Stimulated activated memory B cell treated with anti-CD40 and anti-IgM and Interleukin-4, amounts not matched to agents 10 μg/mL and 1 μg/mL and 100 μg/mL, for 72 hours (primary cell): Measurements from ENCODE around the gene SMIM14.
"Not testable (repeated sequence)": the region's sequence is repeated elsewhere in the genome, so short reads cannot be mapped to it uniquely, and the experiment has no call there.

Experiments
- ATAC-seq: fragments of 150-1000 bp; cut with Tn5 transposase; 2 replicates; pipeline ENCODE4 v1.10.0; 2021
- H3K27ac Mint-ChIP-seq: one replicate; pipeline ENCODE4 v1.8.0; 2022; ENCODE audit warnings: mild to moderate bottlenecking, mixed read lengths
- H3K27me3 Mint-ChIP-seq: one replicate; pipeline ENCODE4 v1.8.0; 2022; ENCODE audit warnings: mixed read lengths
- H3K36me3 Mint-ChIP-seq: one replicate; pipeline ENCODE4 v1.8.0; 2022; ENCODE audit warnings: mixed read lengths
- H3K4me1 Mint-ChIP-seq: one replicate; pipeline ENCODE4 v1.8.0; 2022; ENCODE audit warnings: mixed read lengths
- H3K4me3 Mint-ChIP-seq: one replicate; pipeline ENCODE4 v1.8.0; 2022; ENCODE audit warnings: mild to moderate bottlenecking, moderate library complexity, mixed read lengths
- H3K9me3 Mint-ChIP-seq: one replicate; pipeline ENCODE4 v1.8.0; 2022; ENCODE audit warnings: mixed read lengths

SMIM14 gene

GRCh38 chr4:39638354-39639239, at the start of gene SMIM14:
TSS of gene SMIM14 (minus strand) at chr4:39638865. CDS start at chr4:39605145, 33,720 bp downstream.
- Mint-ChIP-seq H3K4me3 (peak within 1 kb of the TSS; percentile 99), H3K27ac (peak within 1 kb of the TSS; percentile 85), H3K9me3 (no peaks in the 10 kb centered on the region), H3K4me1 (peaks cover 57% of the 10 kb centered on the region), H3K36me3 (no peaks in the 10 kb centered on the region), H3K27me3 (no peaks in the 10 kb centered on the region)
- peak; percentile 92 for ATAC-seq

DNA sequence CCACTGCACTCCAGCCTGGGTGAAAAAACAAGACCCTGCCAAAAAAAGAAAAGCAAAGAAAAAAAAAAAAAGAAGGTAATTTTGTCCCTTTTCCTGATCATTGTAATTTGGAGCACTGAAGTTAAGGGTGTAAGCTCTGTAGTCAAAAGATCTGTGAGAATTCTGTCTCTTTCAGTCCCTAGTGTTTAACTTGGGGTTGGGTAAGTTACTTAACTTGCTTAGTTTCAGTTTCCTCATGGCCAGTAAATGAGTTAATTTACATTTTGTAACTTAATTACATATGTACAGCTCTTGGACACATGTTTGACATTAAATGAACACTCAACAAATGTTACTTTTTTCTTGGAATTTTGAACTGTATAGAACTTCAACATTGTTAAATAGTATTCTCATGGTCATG, 48.3 kb upstream of the SMIM14 start:
- H3K27me3 Mint-ChIP-seq, result no peaks in the 10 kb centered on the region
- H3K9me3 Mint-ChIP-seq, result no peaks in the 10 kb centered on the region
- peaks cover 15% of the 10 kb centered on the region for H3K4me1 Mint-ChIP-seq
- H3K36me3 Mint-ChIP-seq, result no peaks in the 10 kb centered on the region
- H3K27ac Mint-ChIP-seq, result no peak overlapping the region
- H3K4me3 Mint-ChIP-seq, result no peak overlapping the region
- no peak for ATAC-seq

- H3K9me3 Mint-ChIP-seq, result no peaks in the 10 kb centered on the region
- no peak for ATAC-seq
- H3K27me3 Mint-ChIP-seq, result no peaks in the 10 kb centered on the region
- H3K27ac Mint-ChIP-seq, result no peak overlapping the region
- no peaks in the 10 kb centered on the region for H3K36me3 Mint-ChIP-seq
- no peak overlapping the region for H3K4me3 Mint-ChIP-seq
- peaks cover 21% of the 10 kb centered on the region for H3K4me1 Mint-ChIP-seq
Measured at GRCh38 chr4:39685990-39686389, 47.3 kb upstream of the SMIM14 start.

DNA sequence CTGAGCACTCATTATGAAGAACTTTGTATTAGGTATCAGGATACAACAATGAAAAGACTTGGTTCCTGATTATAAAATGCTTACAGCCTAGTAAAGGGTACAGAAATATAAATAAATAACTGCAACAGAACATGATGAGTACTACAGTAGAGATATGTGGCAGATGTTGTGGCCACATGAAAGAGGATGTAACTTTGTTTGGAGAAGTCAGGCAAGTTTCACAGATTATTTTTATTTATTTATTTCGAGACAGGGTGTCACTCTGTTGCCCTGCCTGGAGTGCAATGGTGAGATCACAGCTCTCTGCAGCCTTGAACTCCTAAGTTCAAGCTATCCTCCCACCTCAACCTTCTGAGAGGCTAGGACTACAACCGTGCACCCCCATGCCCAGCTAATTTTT, 43.5 kb upstream of the SMIM14 start:
- Mint-ChIP-seq H3K4me1 (peaks cover 42% of the 10 kb centered on the region), H3K36me3 (no peaks in the 10 kb centered on the region), H3K27ac (peak overlapping the region; percentile 69), H3K4me3 (no peak overlapping the region), H3K27me3 (no peaks in the 10 kb centered on the region), H3K9me3 (no peaks in the 10 kb centered on the region)
- peak; percentile 93 for ATAC-seq

- H3K4me3 Mint-ChIP-seq, result not testable (repeated sequence)
Measured at GRCh38 chr4:39681003-39681402, 42.3 kb upstream of the SMIM14 start.

DNA sequence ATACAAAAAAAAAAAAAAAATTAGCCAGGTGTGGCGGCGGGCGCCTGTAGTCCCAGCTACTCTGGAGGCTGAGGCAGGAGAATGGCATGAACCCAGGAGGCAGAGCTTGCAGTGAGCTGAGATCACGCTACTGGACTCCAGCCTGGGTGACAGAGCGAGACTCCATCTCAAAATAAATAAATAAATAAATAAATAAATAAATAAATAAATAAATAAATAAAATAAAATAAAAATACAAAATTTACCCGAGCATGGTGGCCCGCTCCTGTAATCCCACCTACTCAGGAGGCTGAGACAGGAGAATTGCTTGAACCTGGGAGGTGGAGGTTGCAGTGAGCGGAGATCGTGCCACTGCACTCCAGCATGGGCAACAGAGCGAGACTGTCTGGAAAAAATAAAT, 37.0 kb upstream of the SMIM14 start:
- H3K4me1 Mint-ChIP-seq, result peaks cover 17% of the 10 kb centered on the region
- H3K27me3 Mint-ChIP-seq, ATAC-seq, H3K27ac Mint-ChIP-seq, H3K36me3 Mint-ChIP-seq, H3K4me3 Mint-ChIP-seq, H3K9me3 Mint-ChIP-seq: not testable (repeated sequence)

More at GRCh38 chr4:39681003-39681402, 42.3 kb upstream of the SMIM14 start:
- H3K27me3 Mint-ChIP-seq, H3K27ac Mint-ChIP-seq, H3K36me3 Mint-ChIP-seq, ATAC-seq, H3K9me3 Mint-ChIP-seq: not testable (repeated sequence)
- H3K4me1 Mint-ChIP-seq, result peaks cover 42% of the 10 kb centered on the region

DNA sequence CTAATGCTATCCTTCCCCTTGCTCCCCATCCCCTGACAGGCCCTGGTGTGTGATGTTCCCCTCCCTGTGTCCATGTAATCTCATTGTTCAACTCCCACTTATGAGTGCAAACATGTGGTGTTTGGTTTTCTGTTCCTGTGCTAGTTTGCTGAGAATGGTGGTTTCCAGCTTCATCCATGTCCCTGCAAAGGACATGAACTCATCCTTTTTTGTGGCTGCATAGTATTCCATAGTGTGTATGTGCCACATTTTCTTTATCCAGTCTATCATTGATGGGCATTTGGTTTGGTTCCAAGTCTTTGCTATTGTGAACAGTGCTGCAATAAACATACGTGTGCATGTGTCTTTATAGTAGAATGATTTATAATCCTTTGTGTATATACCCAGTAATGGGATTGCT, 31.6 kb upstream of the SMIM14 start:
- ATAC-seq, H3K4me3 Mint-ChIP-seq: not testable (repeated sequence)

DNA sequence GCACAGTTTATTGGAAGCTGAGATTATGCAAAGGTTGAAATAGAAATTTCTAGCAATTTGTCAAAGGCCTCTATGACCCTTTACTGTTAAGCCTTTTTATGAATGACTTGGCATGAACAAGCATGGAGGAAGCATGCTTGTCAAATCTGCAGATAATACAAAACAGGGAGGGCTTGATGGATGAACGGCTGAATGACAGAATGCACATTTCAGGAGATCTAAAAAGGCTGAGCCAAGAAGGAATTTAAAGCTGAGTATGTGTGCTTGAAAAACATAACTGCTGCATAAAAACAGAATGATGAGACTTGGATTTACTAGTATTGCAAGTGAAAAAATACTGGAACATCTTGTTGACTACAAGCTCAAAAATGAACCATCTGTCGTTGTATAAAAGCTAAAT, 30.2 kb upstream of the SMIM14 start:
- H3K27ac Mint-ChIP-seq, result no peak overlapping the region
- H3K27me3 Mint-ChIP-seq, result no peaks in the 10 kb centered on the region
- H3K4me3 Mint-ChIP-seq, result no peak overlapping the region
- H3K9me3 Mint-ChIP-seq, result no peaks in the 10 kb centered on the region
- ATAC-seq, result no peak
- no peaks in the 10 kb centered on the region for H3K36me3 Mint-ChIP-seq
- H3K4me1 Mint-ChIP-seq, result no peaks in the 10 kb centered on the region

More for the DNA sequence above, 31.6 kb upstream of the SMIM14 start:
- H3K36me3 Mint-ChIP-seq, H3K9me3 Mint-ChIP-seq, H3K27me3 Mint-ChIP-seq, H3K4me1 Mint-ChIP-seq, H3K27ac Mint-ChIP-seq: not testable (repeated sequence)

GRCh38 chr4:39667706-39668105, 29.0 kb upstream of the SMIM14 start:
- Mint-ChIP-seq H3K36me3 (no peaks in the 10 kb centered on the region), H3K4me3 (no peak overlapping the region), H3K27ac (no peak overlapping the region), H3K27me3 (no peaks in the 10 kb centered on the region), H3K9me3 (no peaks in the 10 kb centered on the region), H3K4me1 (no peaks in the 10 kb centered on the region)
- no peak for ATAC-seq

DNA sequence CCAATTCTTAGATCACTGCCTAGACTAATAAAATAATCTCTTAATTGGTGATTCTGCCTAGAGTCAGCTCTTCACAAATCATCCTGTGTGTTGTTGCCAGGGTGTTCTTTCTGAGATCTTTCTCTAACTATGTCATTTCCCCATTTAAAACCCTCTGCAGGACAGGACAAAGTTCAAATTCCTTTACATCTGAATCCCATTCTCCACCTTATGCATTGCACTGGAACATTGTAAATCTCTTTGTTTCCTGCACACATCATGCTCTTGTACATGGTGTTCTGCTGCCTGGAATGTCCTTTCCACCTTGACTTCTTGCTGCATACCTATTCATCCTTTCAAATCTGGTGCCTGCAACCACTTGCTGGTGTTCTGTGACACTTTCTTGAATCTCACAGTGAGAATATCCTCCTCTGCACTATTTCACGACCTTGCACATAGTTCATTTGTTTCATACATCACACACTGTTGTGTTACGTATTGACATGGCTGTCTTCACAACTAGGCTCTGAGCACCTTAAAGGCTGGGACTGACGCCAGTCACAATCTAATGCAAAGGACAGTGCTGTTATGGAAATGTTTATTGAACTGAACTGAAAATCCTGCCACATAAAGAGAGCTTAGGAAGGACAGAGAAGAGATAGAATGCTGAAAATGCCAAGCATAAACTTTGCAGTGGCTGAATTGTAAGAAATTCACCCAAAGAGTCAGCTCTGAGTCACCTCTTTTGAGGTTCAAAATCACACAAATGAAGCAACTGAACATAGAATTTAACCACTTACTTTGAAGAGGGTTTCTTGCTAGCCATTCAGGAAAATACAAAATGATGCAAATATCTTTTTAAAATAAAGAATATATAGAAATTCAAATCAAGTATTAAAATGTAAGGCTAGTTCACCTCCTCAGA, 26.4 kb upstream of the SMIM14 start:
- H3K27ac Mint-ChIP-seq, result no peak overlapping the region
- H3K9me3 Mint-ChIP-seq, result no peaks in the 10 kb centered on the region
- H3K36me3 Mint-ChIP-seq, result no peaks in the 10 kb centered on the region
- no peak for ATAC-seq
- no peaks in the 10 kb centered on the region for H3K4me1 Mint-ChIP-seq
- H3K27me3 Mint-ChIP-seq, result no peaks in the 10 kb centered on the region
- H3K4me3 Mint-ChIP-seq, result no peak overlapping the region

DNA sequence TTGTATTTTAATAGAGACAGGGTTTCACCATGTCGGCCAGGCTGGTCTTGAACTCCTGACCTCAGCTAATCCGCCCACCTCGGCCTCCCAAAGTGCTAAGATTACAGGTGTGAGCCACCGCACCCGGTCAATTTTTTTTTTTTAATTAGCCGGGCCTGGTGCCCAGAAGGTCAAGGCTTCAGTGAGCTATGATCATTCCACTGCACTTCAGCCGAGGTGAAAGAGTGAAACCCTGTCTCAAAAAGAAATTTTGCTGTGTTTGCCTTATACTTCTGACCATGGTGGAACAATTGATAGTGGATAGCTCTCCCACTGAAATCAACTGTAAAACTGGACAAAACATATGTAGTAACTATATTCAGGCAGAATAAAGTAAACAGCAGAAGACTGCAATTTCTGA, 24.0 kb upstream of the SMIM14 start:
- Mint-ChIP-seq H3K36me3 (no peaks in the 10 kb centered on the region), H3K27me3 (no peaks in the 10 kb centered on the region), H3K4me1 (peaks cover 9% of the 10 kb centered on the region), H3K4me3 (no peak overlapping the region), H3K9me3 (no peaks in the 10 kb centered on the region), H3K27ac (no peak overlapping the region)
- no peak for ATAC-seq

DNA sequence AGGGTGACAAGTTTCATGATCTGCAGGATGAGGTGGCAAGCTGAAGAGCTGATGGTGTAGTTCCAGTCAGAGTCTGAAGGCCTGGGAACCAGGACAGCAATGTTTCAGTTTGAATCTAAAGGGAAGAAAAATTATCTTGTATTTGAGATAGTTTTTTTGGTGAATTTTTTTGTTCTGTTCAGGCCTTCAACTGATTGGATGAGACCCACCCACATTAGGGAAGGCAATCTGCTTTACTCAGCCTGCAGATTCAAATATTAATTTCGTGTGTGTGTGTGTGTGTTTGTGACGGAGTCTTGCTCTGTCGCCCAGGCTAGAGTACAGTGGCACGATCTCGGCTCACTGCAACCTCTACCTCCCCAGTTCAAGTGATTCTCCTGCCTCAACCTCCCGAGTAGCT, 22.1 kb upstream of the SMIM14 start:
- H3K27ac Mint-ChIP-seq, result no peak overlapping the region
- H3K4me1 Mint-ChIP-seq, result peaks cover 23% of the 10 kb centered on the region
- no peak overlapping the region for H3K4me3 Mint-ChIP-seq
- no peaks in the 10 kb centered on the region for H3K9me3 Mint-ChIP-seq
- H3K27me3 Mint-ChIP-seq, result no peaks in the 10 kb centered on the region
- H3K36me3 Mint-ChIP-seq, result no peaks in the 10 kb centered on the region
- no peak for ATAC-seq

GRCh38 chr4:39660045-39660444, 21.4 kb upstream of the SMIM14 start:
- Mint-ChIP-seq H3K27me3 (no peaks in the 10 kb centered on the region), H3K4me1 (peaks cover 30% of the 10 kb centered on the region), H3K36me3 (no peaks in the 10 kb centered on the region), H3K27ac (no peak overlapping the region), H3K9me3 (no peaks in the 10 kb centered on the region), H3K4me3 (no peak overlapping the region)
- no peak for ATAC-seq

GRCh38 chr4:39658756-39659155, 20.1 kb upstream of the SMIM14 start:
- Mint-ChIP-seq H3K9me3 (no peaks in the 10 kb centered on the region), H3K27me3 (no peaks in the 10 kb centered on the region), H3K4me3 (no peak overlapping the region), H3K27ac (peak overlapping the region; percentile 60), H3K36me3 (no peaks in the 10 kb centered on the region), H3K4me1 (peaks cover 33% of the 10 kb centered on the region)
- ATAC-seq, result no peak

DNA sequence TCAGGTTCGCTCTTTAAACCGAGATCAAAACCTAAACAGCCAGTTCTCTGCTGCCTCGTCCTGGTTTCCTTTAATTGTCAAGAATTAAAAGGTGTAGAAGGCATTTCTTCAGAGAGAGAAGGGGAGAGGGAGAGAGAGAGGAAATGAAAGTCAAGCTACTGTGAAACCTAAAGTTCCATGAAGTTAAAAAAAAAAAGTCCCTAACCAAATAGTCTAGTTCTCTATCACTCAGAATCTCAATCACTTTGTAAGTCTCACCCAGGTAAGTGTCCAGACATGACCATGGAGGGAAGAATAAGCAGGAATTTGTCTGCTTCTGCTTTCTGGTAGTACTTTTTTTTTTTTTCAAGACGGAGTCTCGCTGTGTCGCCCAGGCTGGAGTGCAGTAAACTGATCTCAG, 18.8 kb upstream of the SMIM14 start:
- Mint-ChIP-seq H3K36me3 (no peaks in the 10 kb centered on the region), H3K4me3 (peak overlapping the region; percentile 48), H3K27me3 (no peaks in the 10 kb centered on the region), H3K9me3 (no peaks in the 10 kb centered on the region), H3K27ac (peak overlapping the region; percentile 60), H3K4me1 (peaks cover 35% of the 10 kb centered on the region)
- peak; percentile 94 for ATAC-seq
